Heart left ventricle (tissue), 16 donors: ENCODE measurements around the gene USHBP1. TPM values are rescaled to one million over a fixed set of nuclear protein-coding genes. Genes with fewer than 3 reads are reported as not detected.
A peak's percentile ranks its signal among the peaks of the same experiment; 100 is the strongest.

ENCODE experiments used
- ATAC-seq, 4 donors: fragments of 200-7000 bp; cut with Tn5 transposase; one replicate each; pipeline ENCODE4 v1.9.1; 2020 to 2022; ENCODE audit warnings: moderate library complexity in 4 of 4, mild to moderate bottlenecking in 3 of 4, moderate number of reproducible peaks in 1 of 4
- DNase-seq, 5 donors: peaks; one replicate each; pipeline ENCODE4 v3.0.0-alpha.2; 2020
- H3K27ac ChIP-seq, 12 donors: fragments of 200-600 bp; sonication (generic) in 4 of 12; one replicate each; pipeline versions ENCODE4 v1.5.0 to v1.8.0; 2016 to 2022; ENCODE audit warnings: mild to moderate bottlenecking in 2 of 12
- H3K27me3 ChIP-seq, 9 donors: fragments of 200-600 bp; sonication (generic) in 2 of 9; one replicate each; pipeline versions ENCODE4 v1.5.1 to v1.8.0; 2016 to 2022; ENCODE audit warnings: mild to moderate bottlenecking in 3 of 9
- H3K36me3 ChIP-seq, 9 donors: fragments of 200-600 bp; sonication (generic) in 2 of 9; one replicate each; pipeline versions ENCODE4 v1.5.0 to v1.8.0; 2018 to 2022; ENCODE audit warnings: mild to moderate bottlenecking in 2 of 9
- H3K4me1 ChIP-seq, 12 donors: fragments of 200-600 bp; sonication (generic) in 4 of 12; one replicate each; pipeline versions ENCODE4 v1.5.0 to v1.8.0; 2016 to 2022; ENCODE audit warnings: mild to moderate bottlenecking in 3 of 12
- H3K4me3 ChIP-seq, 12 donors: fragments of 200-600 bp; sonication (generic) in 4 of 12; one replicate each; pipeline versions ENCODE4 v1.5.0 to v1.8.0; 2017 to 2022; ENCODE audit warnings: mild to moderate bottlenecking in 9 of 12, moderate library complexity in 4 of 12
- H3K9me3 ChIP-seq, 12 donors: fragments of 200-600 bp; sonication (generic) in 4 of 12; one replicate each; pipeline versions ENCODE4 v1.5.0 to v1.8.0; 2016 to 2022; ENCODE audit warnings: mild to moderate bottlenecking in 1 of 12
- POLR2A ChIP-seq, 2 donors: fragments of 450-650 bp; IDR thresholded peaks; one replicate each; pipeline ENCODE4 v1.6.1; 2017; ENCODE audit warnings: antibody characterized with exemption in 2 of 2, mild to moderate bottlenecking in 2 of 2, moderate library complexity in 2 of 2
- WGBS, 4 donors: extraction: QIAGEN DNeasy Blood & Tissue Kit in 2 of 4; methylation state at CpG; one replicate each; pipeline versions ENCODE4 v1.1.5 to v1.1.7; 2013 to 2018; 5-methylcytosine and 5-hydroxymethylcytosine counted together
- intact Hi-C, 10 donors: fragments of 100-400 bp; cut with DNase I; formaldehyde crosslinking; loops; one replicate each; pipeline versions ENCODE4 v1.11.1 to v1.14.2; 2022
- long read RNA-seq, 3 donors: library from polyadenylated mRNA; unstranded; transcript quantifications; one replicate each; pipeline ENCODE4 v2.0.0, GENCODE V29; 2020 to 2021
- polyA plus RNA-seq, 2 donors: library from polyadenylated mRNA; stranded (reverse); fragments of 200-250 nt; gene quantifications; one replicate each; pipeline ENCODE4 v1.2.3, GENCODE V29; 2013
- total RNA-seq, 9 donors: library from RNA; depleted of rRNA in 2 of 9; stranded (reverse); fragments of >200 nt in 2 of 9; fragmentation: NEBNext Ultra II Directional in 3 of 9; extraction: Animal tissue kit (Norgen Biotek cat#: 25700) in 3 of 9; gene quantifications; one replicate each; pipeline versions ENCODE4 v1.1.0 to v1.2.4, GENCODE V29; 2016 to 2023
- TF ChIP-seq, protein P1 (sequence below), 12 donors: fragments of 200-600 bp; sonication (generic) in 4 of 12; IDR thresholded peaks; one replicate each; pipeline versions ENCODE4 v1.5.0 to v1.8.0; 2018 to 2022; ENCODE audit warnings: antibody characterized with exemption in 12 of 12, mild to moderate bottlenecking in 5 of 12
- donor health status: ischemic (EF 13 %, LVEDD 7.1; RV severe dilation, severe dysfunction).
- donor health status: healthy with polysubstance abuse.
- donor health status: DM: no; HTN: yes; CAD: no.
- donor health status: DM: no; HTN: no; CAD: no.
- donor health status: ischemic (EF 25% LVEDD 6.9; RV normal size, moderate dysfunction).
- donor health status: ischemic (EF 25% LVEDD 5.7; RV mildly dilated, moderate dysfunction).
- donor health status: healthy.
- donor health status: DM: yes; HTN: yes; CAD: no.
- donor health status: ischemic (EF 35%, LVEDD 5.7; RV mildly dilated, moderate dysfunction).
- donor health status: nonischemic (EF 11% LVEDD 7.7; RV severe dilation, severe dysfunction).
- donor health status: DM: yes; HTN: yes; CAD: no.
- donor health status: PGD.
- donor health status: ischemic (EF 29% LVEDD 5.4; RV normal size, mild dysfunction).
- donor health status: nonischemic (EF 23%, LVEDD 6.1; RV moderate dilation, normal function).

The USHBP1 gene, protein sequence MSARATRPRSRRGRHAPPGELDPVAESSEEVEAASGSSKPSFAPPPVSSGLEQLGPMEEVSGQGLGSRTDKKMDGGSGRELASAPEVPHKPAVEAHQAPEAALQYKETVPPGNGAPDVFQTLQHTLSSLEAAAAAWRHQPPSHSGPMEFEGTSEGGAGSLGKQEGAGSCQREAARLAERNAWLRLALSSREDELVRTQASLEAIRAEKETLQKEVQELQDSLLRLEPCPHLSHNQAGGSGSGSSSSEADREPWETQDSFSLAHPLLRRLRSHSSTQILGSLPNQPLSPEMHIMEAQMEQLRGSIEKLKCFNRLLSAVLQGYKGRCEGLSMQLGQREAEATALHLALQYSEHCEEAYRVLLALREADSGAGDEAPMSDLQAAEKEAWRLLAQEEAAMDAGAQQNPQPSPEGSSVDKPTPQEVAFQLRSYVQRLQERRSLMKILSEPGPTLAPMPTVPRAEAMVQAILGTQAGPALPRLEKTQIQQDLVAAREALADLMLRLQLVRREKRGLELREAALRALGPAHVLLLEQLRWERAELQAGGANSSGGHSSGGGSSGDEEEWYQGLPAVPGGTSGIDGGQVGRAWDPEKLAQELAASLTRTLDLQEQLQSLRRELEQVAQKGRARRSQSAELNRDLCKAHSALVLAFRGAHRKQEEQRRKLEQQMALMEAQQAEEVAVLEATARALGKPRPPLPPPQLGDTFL
- total RNA-seq (10 to 100 TPM in 1 of 9 donors, 1 to 10 TPM in 8; 3.7 to 14.6 (median 7.3) TPM), polyA plus RNA-seq (10 to 100 TPM; 11.1 to 12.4 TPM)
- long read RNA-seq, donor 1, partial matches to known transcripts: 9 of 22 reads
- long read RNA-seq, donor 1, other reads (novel, unspliced or antisense): 10 of 22 reads
- long read RNA-seq, donor 2, partial matches to known transcripts: 3 of 16 reads
- long read RNA-seq, donor 2, other reads (novel, unspliced or antisense): 8 of 16 reads
- long read RNA-seq, donor 3, partial matches to known transcripts: 1 of 9 reads
- long read RNA-seq, donor 3, other reads (novel, unspliced or antisense): 4 of 9 reads

GRCh38 chr19:17264641-17264979, at the start of gene USHBP1:
Gene USHBP1, minus strand, starts transcription at chr19:17264745. Its CDS starts 446 bp downstream, at chr19:17264299.
- Histone ChIP-seq H3K9me3 (peaks cover 0 to 5% (median 0%) of the 10 kb centered on the region in 12 donors), H3K27me3 (no peaks in the 10 kb centered on the region), H3K27ac (peak within 1 kb of the TSS; percentile 66 to 98 (median 88)), H3K36me3 (peaks cover 0 to 18% (median 10%) of the 10 kb centered on the region in 9 donors), H3K4me3 (peak within 1 kb of the TSS; percentile 29 to 83 (median 60)), H3K4me1 (peaks cover 0 to 23% (median 15%) of the 10 kb centered on the region in 12 donors)
- ATAC-seq (peak in 3 of 4 donors; percentile 17 to 62 (median 22)), DNase-seq (peak in 4 of 5 donors; percentile 68 to 84 (median 77))
- TF ChIP-seq, protein P1, sequence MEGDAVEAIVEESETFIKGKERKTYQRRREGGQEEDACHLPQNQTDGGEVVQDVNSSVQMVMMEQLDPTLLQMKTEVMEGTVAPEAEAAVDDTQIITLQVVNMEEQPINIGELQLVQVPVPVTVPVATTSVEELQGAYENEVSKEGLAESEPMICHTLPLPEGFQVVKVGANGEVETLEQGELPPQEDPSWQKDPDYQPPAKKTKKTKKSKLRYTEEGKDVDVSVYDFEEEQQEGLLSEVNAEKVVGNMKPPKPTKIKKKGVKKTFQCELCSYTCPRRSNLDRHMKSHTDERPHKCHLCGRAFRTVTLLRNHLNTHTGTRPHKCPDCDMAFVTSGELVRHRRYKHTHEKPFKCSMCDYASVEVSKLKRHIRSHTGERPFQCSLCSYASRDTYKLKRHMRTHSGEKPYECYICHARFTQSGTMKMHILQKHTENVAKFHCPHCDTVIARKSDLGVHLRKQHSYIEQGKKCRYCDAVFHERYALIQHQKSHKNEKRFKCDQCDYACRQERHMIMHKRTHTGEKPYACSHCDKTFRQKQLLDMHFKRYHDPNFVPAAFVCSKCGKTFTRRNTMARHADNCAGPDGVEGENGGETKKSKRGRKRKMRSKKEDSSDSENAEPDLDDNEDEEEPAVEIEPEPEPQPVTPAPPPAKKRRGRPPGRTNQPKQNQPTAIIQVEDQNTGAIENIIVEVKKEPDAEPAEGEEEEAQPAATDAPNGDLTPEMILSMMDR (IDR thresholded peaks at IDR 0.05): no peak
- TF ChIP-seq POLR2A (IDR thresholded peaks at IDR 0.05): peak in 1 of 2 donors; percentile 80
- intact Hi-C loops: loop anchor here in 3 of 10 donors (5.0 to 10.0 kb wide), 2 partner anchors 47 to 190 kb away; partner anchors contain the start of genes USE1 (in 2 of the 3), HAUS8 (in 1 of the 3) and MYO9B (in 1 of the 3)
- WGBS, 4 donors: 26 to 37% (median 33%) methylated on average over 5 of the region's 5 CpGs

GRCh38 chr19:17314007-17314593, 49.6 kb upstream of the USHBP1 start:
- no peak overlapping the region for H3K27ac ChIP-seq
- intact Hi-C loops: no loop called here
- peaks cover 0 to 49% (median 38%) of the 10 kb centered on the region in 9 donors for H3K36me3 ChIP-seq
- H3K27me3 ChIP-seq: no peaks in the 10 kb centered on the region
- H3K9me3 ChIP-seq: no peaks in the 10 kb centered on the region
- no peak for DNase-seq
- no peak overlapping the region for H3K4me3 ChIP-seq
- no peak for ATAC-seq
- WGBS, 4 donors: 84 to 93% (median 90%) methylated on average over 18 to 19 of the region's 19 CpGs
- TF ChIP-seq, protein P1 (IDR thresholded peaks at IDR 0.05): no peak
- no peak for TF ChIP-seq POLR2A (IDR thresholded peaks at IDR 0.05)
- peaks cover 0 to 26% (median 17%) of the 10 kb centered on the region in 12 donors for H3K4me1 ChIP-seq

- WGBS, 4 donors: 84 to 87% (median 86%) methylated on average over 18 to 20 of the region's 20 CpGs
- Histone ChIP-seq H3K36me3 (peaks cover 0 to 37% (median 33%) of the 10 kb centered on the region in 9 donors), H3K4me3 (no peak overlapping the region), H3K27ac (no peak overlapping the region), H3K9me3 (no peaks in the 10 kb centered on the region), H3K4me1 (peaks cover 0 to 31% (median 19%) of the 10 kb centered on the region in 12 donors), H3K27me3 (no peaks in the 10 kb centered on the region)
- DNase-seq: no peak
- intact Hi-C loops: no loop called here
- TF ChIP-seq POLR2A (IDR thresholded peaks at IDR 0.05): no peak
- no peak for ATAC-seq
These were observed 47.9 kb upstream of the USHBP1 start for GRCh38 chr19:17312189-17313113.
